ENCODE measurements around the gene PCDHGA1.

PCDHGA1 gene

DNA sequence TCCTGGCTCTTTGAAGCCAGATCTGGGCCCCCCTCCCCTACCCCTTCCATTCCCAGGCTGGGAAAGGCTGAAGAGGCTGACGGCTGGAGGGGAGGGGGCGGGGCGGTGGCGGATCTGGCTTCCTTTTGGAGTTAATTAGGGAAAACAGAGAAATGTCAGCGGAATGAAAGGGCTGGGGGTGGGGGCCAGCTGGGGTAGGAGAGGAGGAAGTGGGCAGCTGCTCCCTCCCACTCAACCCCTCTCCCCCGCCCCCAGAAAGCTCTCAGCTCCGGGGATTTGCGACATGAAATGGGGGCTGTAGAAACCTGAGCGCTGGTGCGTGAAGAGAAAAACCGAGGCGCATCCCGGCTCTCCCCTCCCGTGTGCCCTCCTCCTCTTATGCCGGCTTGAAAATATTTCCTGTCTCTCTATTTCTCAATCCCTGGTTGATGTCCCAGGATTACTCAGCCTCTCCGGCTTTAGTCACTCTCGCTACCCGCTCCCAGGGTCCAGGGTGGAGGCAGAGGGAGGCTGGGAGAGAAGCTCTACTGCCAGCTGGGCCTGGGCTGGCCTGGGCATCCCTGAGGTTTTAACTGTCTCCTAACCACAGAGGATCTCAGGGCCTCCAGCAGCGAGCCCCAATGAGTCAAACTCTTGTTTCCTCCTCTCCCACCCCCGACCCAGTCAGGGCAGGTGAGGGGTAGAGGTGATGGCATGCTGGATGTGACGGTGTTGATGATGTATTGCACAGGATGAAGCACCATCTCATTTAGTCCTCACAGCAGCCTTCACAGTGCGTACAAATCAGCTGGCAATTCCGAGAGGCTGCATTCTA, 178.7 kb downstream of the PCDHGA1 start:
- TF ChIP-seq, protein P1, sequence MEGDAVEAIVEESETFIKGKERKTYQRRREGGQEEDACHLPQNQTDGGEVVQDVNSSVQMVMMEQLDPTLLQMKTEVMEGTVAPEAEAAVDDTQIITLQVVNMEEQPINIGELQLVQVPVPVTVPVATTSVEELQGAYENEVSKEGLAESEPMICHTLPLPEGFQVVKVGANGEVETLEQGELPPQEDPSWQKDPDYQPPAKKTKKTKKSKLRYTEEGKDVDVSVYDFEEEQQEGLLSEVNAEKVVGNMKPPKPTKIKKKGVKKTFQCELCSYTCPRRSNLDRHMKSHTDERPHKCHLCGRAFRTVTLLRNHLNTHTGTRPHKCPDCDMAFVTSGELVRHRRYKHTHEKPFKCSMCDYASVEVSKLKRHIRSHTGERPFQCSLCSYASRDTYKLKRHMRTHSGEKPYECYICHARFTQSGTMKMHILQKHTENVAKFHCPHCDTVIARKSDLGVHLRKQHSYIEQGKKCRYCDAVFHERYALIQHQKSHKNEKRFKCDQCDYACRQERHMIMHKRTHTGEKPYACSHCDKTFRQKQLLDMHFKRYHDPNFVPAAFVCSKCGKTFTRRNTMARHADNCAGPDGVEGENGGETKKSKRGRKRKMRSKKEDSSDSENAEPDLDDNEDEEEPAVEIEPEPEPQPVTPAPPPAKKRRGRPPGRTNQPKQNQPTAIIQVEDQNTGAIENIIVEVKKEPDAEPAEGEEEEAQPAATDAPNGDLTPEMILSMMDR (IDR thresholded peaks at IDR 0.05; ENCODE audit: low read depth, low read length) = no peak
- peaks cover 26% of the 10 kb centered on the region for H3K4me1 ChIP-seq
- H3K36me3 ChIP-seq = peaks cover 48% of the 10 kb centered on the region
- H3K27me3 ChIP-seq = no peaks in the 10 kb centered on the region
- peak; percentile 86 for DNase-seq
- peak overlapping the region; percentile 42 for H3K4me3 ChIP-seq (ENCODE audit: low read depth, low read length)
- H3K9me3 ChIP-seq = no peaks in the 10 kb centered on the region

DNA sequence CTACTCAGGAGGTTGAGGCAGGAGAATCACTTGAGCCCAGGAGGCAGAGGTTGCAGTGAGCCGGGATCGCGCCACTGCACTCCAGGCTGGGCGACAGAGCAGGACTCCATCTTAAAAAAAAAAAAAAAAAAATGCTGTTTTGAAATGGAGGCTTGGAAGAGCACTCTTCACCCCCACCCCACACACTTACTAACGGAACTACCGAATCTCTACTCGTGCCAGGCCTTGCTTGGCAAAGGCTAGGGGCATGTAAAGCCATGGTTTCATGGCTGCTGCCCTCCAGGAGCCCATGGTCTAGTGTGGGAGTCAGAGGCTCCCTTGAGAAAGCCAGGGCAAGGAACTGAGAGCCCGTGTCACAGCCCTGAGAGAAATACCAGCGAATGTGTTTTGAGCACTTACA, 179.8 kb downstream of the PCDHGA1 start:
- Histone ChIP-seq H3K4me1 (peaks cover 33% of the 10 kb centered on the region), H3K36me3 (peaks cover 48% of the 10 kb centered on the region), H3K27me3 (no peaks in the 10 kb centered on the region), H3K9me3 (no peaks in the 10 kb centered on the region), H3K4me3 (ENCODE audit: low read depth, low read length) (no peak overlapping the region)
- TF ChIP-seq, protein P1 (IDR thresholded peaks at IDR 0.05; ENCODE audit: low read depth, low read length) = no peak
- no peak for DNase-seq

GRCh38 chr5:141510850-141511601, 180.7 kb downstream of the PCDHGA1 start:
- Histone ChIP-seq H3K36me3 (peaks cover 43% of the 10 kb centered on the region), H3K4me3 (ENCODE audit: low read depth, low read length) (no peak overlapping the region), H3K4me1 (peaks cover 33% of the 10 kb centered on the region), H3K9me3 (no peaks in the 10 kb centered on the region), H3K27me3 (no peaks in the 10 kb centered on the region)
- no peak for DNase-seq
- TF ChIP-seq, protein P1 (IDR thresholded peaks at IDR 0.05; ENCODE audit: low read depth, low read length) = no peak

- Histone ChIP-seq H3K9me3 (no peaks in the 10 kb centered on the region), H3K36me3 (peaks cover 45% of the 10 kb centered on the region), H3K27me3 (no peaks in the 10 kb centered on the region), H3K4me3 (ENCODE audit: low read depth, low read length) (no peak overlapping the region; the same call in 1 of the 2 replicates), H3K4me1 (peaks cover 31% of the 10 kb centered on the region)
- no peak for DNase-seq
- TF ChIP-seq, protein P1 (IDR thresholded peaks at IDR 0.05; ENCODE audit: low read depth, low read length) = no peak
These were observed 181.5 kb downstream of the PCDHGA1 start for GRCh38 chr5:141511771-141512325.

DNA sequence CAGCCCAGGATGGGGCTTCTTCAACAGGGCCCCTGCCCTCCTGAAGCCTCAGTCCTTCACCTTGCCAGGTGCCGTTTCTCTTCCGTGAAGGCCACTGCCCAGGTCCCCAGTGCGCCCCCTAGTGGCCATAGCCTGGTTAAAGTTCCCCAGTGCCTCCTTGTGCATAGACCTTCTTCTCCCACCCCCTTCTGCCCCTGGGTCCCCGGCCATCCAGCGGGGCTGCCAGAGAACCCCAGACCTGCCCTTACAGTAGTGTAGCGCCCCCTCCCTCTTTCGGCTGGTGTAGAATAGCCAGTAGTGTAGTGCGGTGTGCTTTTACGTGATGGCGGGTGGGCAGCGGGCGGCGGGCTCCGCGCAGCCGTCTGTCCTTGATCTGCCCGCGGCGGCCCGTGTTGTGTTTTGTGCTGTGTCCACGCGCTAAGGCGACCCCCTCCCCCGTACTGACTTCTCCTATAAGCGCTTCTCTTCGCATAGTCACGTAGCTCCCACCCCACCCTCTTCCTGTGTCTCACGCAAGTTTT, 182.1 kb downstream of the PCDHGA1 start:
- peak; percentile 91 for DNase-seq
- Histone ChIP-seq H3K27me3 (no peaks in the 10 kb centered on the region), H3K4me3 (ENCODE audit: low read depth, low read length) (peak overlapping the region; percentile 73), H3K36me3 (peaks cover 46% of the 10 kb centered on the region), H3K9me3 (no peaks in the 10 kb centered on the region), H3K4me1 (peaks cover 25% of the 10 kb centered on the region)
- TF ChIP-seq, protein P1 (IDR thresholded peaks at IDR 0.05; ENCODE audit: low read depth, low read length) = peak; percentile 93
